Vagina (tissue), 2 donors: ENCODE measurements around the gene PCDHGC4. TPM values are rescaled to one million over a fixed set of nuclear protein-coding genes. Genes with fewer than 3 reads are reported as not detected.
A peak's percentile ranks its signal among the peaks of the same experiment; 100 is the strongest.

ENCODE experiments used
- DNase-seq, 2 donors: peaks; one replicate each; pipeline ENCODE4 v3.0.0-alpha.2; 2017; ENCODE audit errors: extremely low spot score in 2 of 2
- H3K27ac ChIP-seq: fragments of 200-600 bp; sonication (generic); one replicate; pipeline ENCODE4 v1.5.1; 2019
- H3K27me3 ChIP-seq: fragments of 200-600 bp; sonication (generic); one replicate; pipeline ENCODE4 v1.5.1; 2019
- H3K36me3 ChIP-seq, 2 donors: fragments of 200-600 bp; sonication (generic); one replicate each; pipeline ENCODE4 v1.5.1; 2017 to 2019
- H3K4me1 ChIP-seq: fragments of 200-600 bp; sonication (generic); one replicate; pipeline ENCODE4 v1.5.1; 2019
- H3K4me3 ChIP-seq, 2 donors: fragments of 200-600 bp; sonication (generic); 1 replicate in 1 of 2; 2 replicates in 1 of 2; pipeline ENCODE4 v1.5.1; 2016 to 2019
- H3K9me3 ChIP-seq: fragments of 200-600 bp; sonication (generic); one replicate; pipeline ENCODE4 v1.5.1; 2019
- CTCF ChIP-seq, 3 experiments: fragments of 450-650 bp in 2 of 3; fragments of 200-600 bp in 1 of 3; sonication (generic) in 1 of 3; IDR thresholded peaks; one replicate each; pipeline ENCODE4 v1.5.1; 2017 to 2019; ENCODE audit warnings: antibody characterized with exemption in 3 of 3, mild to moderate bottlenecking in 2 of 3, moderate library complexity in 2 of 3
- POLR2A ChIP-seq, 2 donors: fragments of 450-650 bp; IDR thresholded peaks; one replicate each; pipeline ENCODE4 v1.6.1; 2017; ENCODE audit warnings: antibody characterized with exemption in 2 of 2, mild to moderate bottlenecking in 2 of 2, moderate library complexity in 2 of 2
- POLR2AphosphoS5 ChIP-seq, 2 donors: sonication (generic); formaldehyde crosslinking; IDR thresholded peaks; one replicate each; pipeline ENCODE4 v1.9.0; 2017; ENCODE audit warnings: antibody characterized with exemption in 2 of 2, mild to moderate bottlenecking in 2 of 2, low read depth in 1 of 2; ENCODE audit not compliant: insufficient read depth in 1 of 2
- intact Hi-C: fragments of 100-400 bp; cut with DNase I; formaldehyde crosslinking; loops from one replicate; pipeline ENCODE4 v1.15.1; 2023
- total RNA-seq: library from RNA; depleted of rRNA; stranded (reverse); fragments of >200 nt; gene quantifications from one replicate; pipeline ENCODE4 v1.2.3, GENCODE V29; 2016

Gene PCDHGC4
- total RNA-seq, 1 donor from 2014 or later: 4.9 TPM

GRCh38 chr5:141512911-141513626, 28.2 kb downstream of the PCDHGC4 start:
- peaks cover 78% of the 10 kb centered on the region for H3K4me1 ChIP-seq
- no peak for DNase-seq
- H3K9me3 ChIP-seq: no peaks in the 10 kb centered on the region
- TF ChIP-seq POLR2AphosphoS5 (IDR thresholded peaks at IDR 0.05; ENCODE audit: insufficient read depth in 1 of 2, low read depth in 1 of 2): no peak
- TF ChIP-seq POLR2A (IDR thresholded peaks at IDR 0.05): no peak
- no peak for TF ChIP-seq CTCF (IDR thresholded peaks at IDR 0.05)
- no peaks in the 10 kb centered on the region for H3K27me3 ChIP-seq
- intact Hi-C loops: no loop called here
- peak overlapping the region; percentile 61 to 62 for H3K4me3 ChIP-seq
- H3K36me3 ChIP-seq: peaks cover 3 to 12% of the 10 kb centered on the region in 2 donors
- H3K27ac ChIP-seq: peak overlapping the region; percentile 94

- intact Hi-C loops: no loop called here
- H3K9me3 ChIP-seq: no peaks in the 10 kb centered on the region
- peak overlapping the region; percentile 94 for H3K27ac ChIP-seq
- H3K27me3 ChIP-seq: no peaks in the 10 kb centered on the region
- peak in 1 of 2 donors; percentile 80 for TF ChIP-seq POLR2AphosphoS5 (IDR thresholded peaks at IDR 0.05; ENCODE audit: insufficient read depth in 1 of 2, low read depth in 1 of 2)
- TF ChIP-seq CTCF (IDR thresholded peaks at IDR 0.05): no peak
- peaks cover 3 to 12% of the 10 kb centered on the region in 2 donors for H3K36me3 ChIP-seq
- peak in 1 of 2 donors; percentile 94 for DNase-seq
- peak overlapping the region; percentile 61 to 62 for H3K4me3 ChIP-seq
- H3K4me1 ChIP-seq: peaks cover 78% of the 10 kb centered on the region
These were observed 28.9 kb downstream of the PCDHGC4 start for GRCh38 chr5:141513627-141514329.

GRCh38 chr5:141514330-141515133, 29.7 kb downstream of the PCDHGC4 start:
- Histone ChIP-seq H3K27ac (peak overlapping the region; percentile 94), H3K9me3 (no peaks in the 10 kb centered on the region), H3K27me3 (no peaks in the 10 kb centered on the region), H3K36me3 (peaks cover 3 to 12% of the 10 kb centered on the region in 2 donors), H3K4me1 (peaks cover 75% of the 10 kb centered on the region), H3K4me3 (peak overlapping the region; percentile 61 to 62)
- intact Hi-C loops: no loop called here
- TF ChIP-seq POLR2AphosphoS5 (IDR thresholded peaks at IDR 0.05; ENCODE audit: insufficient read depth in 1 of 2, low read depth in 1 of 2) (no peak), CTCF (IDR thresholded peaks at IDR 0.05) (no peak), POLR2A (IDR thresholded peaks at IDR 0.05) (no peak)
- DNase-seq: no peak

- peaks cover 3 to 12% of the 10 kb centered on the region in 2 donors for H3K36me3 ChIP-seq
- TF ChIP-seq POLR2A (IDR thresholded peaks at IDR 0.05) (no peak), POLR2AphosphoS5 (IDR thresholded peaks at IDR 0.05; ENCODE audit: insufficient read depth in 1 of 2, low read depth in 1 of 2) (no peak), CTCF (IDR thresholded peaks at IDR 0.05) (no peak)
- peak overlapping the region; percentile 94 for H3K27ac ChIP-seq
- H3K4me1 ChIP-seq: peaks cover 68% of the 10 kb centered on the region
- no peak overlapping the region for H3K4me3 ChIP-seq
- H3K9me3 ChIP-seq: no peaks in the 10 kb centered on the region
- no peak for DNase-seq
- no peaks in the 10 kb centered on the region for H3K27me3 ChIP-seq
- intact Hi-C loops: no loop called here
These were observed 30.3 kb downstream of the PCDHGC4 start for GRCh38 chr5:141515141-141515540.
